Gastrocnemius medialis (tissue), 4 donors: ENCODE results near the gene ZNF565. TPM values are rescaled to one million over a fixed set of nuclear protein-coding genes. Genes with fewer than 3 reads are reported as not detected.
A peak's percentile ranks its signal among the peaks of the same experiment; 100 is the strongest.

Experiments used
- ATAC-seq, 2 donors: fragments of 150-250 bp; one replicate each; pipeline ENCODE4 v1.9.1; 2016
- DNase-seq, 2 donors: peaks; one replicate each; pipeline ENCODE4 v3.0.0-alpha.2; 2019
- H3K27ac ChIP-seq, 4 donors: fragments of 200-600 bp; sonication (generic); 1 replicate in 1 of 4; 2 replicates in 3 of 4; pipeline ENCODE4 v1.5.1; 2016 to 2018; ENCODE audit warnings: mild to moderate bottlenecking in 2 of 4, moderate library complexity in 1 of 4
- H3K27me3 ChIP-seq, 3 donors: fragments of 200-600 bp; sonication (generic) in 2 of 3; 1 replicate in 1 of 3; 2 replicates in 2 of 3; pipeline versions ENCODE4 v1.5.1 to v1.6.0; 2016 to 2019; ENCODE audit warnings: mild to moderate bottlenecking in 1 of 3, moderate library complexity in 1 of 3
- H3K36me3 ChIP-seq, 2 donors: fragments of 200-600 bp; sonication (generic) in 1 of 2; one replicate each; pipeline ENCODE4 v1.5.1; 2017 to 2018
- H3K4me1 ChIP-seq, 2 donors: fragments of 200-600 bp; sonication (generic) in 1 of 2; one replicate each; pipeline ENCODE4 v1.5.1; 2016 to 2017; ENCODE audit warnings: mild to moderate bottlenecking in 2 of 2
- H3K4me3 ChIP-seq, 4 donors: fragments of 200-600 bp; sonication (generic) in 3 of 4; 1 replicate in 1 of 4; 2 replicates in 3 of 4; pipeline ENCODE4 v1.5.1; 2016 to 2019; ENCODE audit warnings: mild to moderate bottlenecking in 2 of 4
- H3K9me3 ChIP-seq, 3 donors: fragments of 200-600 bp; sonication (generic) in 2 of 3; 1 replicate in 1 of 3; 2 replicates in 2 of 3; pipeline ENCODE4 v1.5.1; 2016 to 2019
- POLR2A ChIP-seq, 2 donors: fragments of 450-650 bp; IDR thresholded peaks; one replicate each; pipeline ENCODE4 v1.6.1; 2017; ENCODE audit warnings: antibody characterized with exemption in 2 of 2, mild to moderate bottlenecking in 2 of 2, moderate library complexity in 2 of 2
- in situ Hi-C, 4 donors: fragments of 200-750 bp; cut with MboI; loops; one replicate each; pipeline versions ENCODE4 v1.15.0 to v1.8.0; 2017; ENCODE audit warnings: low sequenced_read_pairs in 4 of 4
- intact Hi-C: fragments of 100-400 bp; cut with DNase I; formaldehyde crosslinking; loops from one replicate; pipeline ENCODE4 v1.15.1; 2023; ENCODE audit warnings: low total_unique reads
- total RNA-seq, 4 donors: library from RNA; depleted of rRNA; stranded (reverse); fragments of >200 nt; gene quantifications; one replicate each; pipeline versions ENCODE4 v1.1.0 to v1.2.3, GENCODE V29; 2016
- TF ChIP-seq, protein P1 (sequence below), 5 experiments: fragments of 450-650 bp in 3 of 5; fragments of 200-600 bp in 2 of 5; sonication (generic) in 2 of 5; IDR thresholded peaks in 4 of 5; conservative IDR thresholded peaks in 1 of 5; 1 replicate in 4 of 5; 2 replicates in 1 of 5; pipeline ENCODE4 v1.5.1; 2016 to 2019; ENCODE audit warnings: antibody characterized with exemption in 5 of 5, mild to moderate bottlenecking in 3 of 5, moderate library complexity in 3 of 5

The ZNF565 gene
- total RNA-seq, 4 donors from 2014 or later, result 1.7 to 5.3 (median 2.3) TPM

DNA sequence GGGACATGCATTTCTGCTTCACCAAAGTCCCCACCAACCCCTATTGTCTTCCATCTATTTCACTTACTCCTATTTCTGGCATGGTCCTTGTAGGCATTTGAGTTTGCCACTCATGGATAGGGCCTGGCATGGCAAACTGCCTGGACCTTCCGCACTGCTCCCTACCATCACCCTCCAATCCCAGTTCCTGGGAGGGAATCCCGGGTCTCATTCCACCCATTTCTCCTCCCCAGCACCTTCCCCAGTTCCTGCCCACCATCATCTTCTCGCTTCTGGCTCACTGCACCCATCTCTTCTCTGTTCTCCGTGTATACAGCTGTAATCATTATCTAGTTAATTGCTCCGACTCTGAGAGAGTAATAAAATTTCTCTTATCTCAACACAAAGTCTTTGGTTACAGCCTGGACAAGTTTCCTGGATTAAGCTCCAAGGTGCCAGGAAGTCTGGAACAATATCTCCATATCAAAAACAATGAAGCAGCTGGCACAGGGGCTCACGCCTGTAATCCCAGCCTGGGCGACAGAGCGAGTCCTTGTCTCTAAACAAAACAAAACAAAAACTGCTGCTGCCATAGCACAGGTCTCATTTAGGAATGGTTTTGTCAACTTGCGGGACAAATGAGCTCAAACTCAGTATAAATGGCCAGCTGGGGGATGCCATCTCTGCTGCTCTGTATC is 45.2 kb downstream of the ZNF565 start:
- in situ Hi-C loops, result loop anchor here in 3 of 4 donors (5.0 kb wide), 2 partner anchors 37 to 42 kb away; no protein-coding TSS in a partner anchor
- TF ChIP-seq POLR2A (IDR thresholded peaks at IDR 0.05), result no peak
- TF ChIP-seq, protein P1, sequence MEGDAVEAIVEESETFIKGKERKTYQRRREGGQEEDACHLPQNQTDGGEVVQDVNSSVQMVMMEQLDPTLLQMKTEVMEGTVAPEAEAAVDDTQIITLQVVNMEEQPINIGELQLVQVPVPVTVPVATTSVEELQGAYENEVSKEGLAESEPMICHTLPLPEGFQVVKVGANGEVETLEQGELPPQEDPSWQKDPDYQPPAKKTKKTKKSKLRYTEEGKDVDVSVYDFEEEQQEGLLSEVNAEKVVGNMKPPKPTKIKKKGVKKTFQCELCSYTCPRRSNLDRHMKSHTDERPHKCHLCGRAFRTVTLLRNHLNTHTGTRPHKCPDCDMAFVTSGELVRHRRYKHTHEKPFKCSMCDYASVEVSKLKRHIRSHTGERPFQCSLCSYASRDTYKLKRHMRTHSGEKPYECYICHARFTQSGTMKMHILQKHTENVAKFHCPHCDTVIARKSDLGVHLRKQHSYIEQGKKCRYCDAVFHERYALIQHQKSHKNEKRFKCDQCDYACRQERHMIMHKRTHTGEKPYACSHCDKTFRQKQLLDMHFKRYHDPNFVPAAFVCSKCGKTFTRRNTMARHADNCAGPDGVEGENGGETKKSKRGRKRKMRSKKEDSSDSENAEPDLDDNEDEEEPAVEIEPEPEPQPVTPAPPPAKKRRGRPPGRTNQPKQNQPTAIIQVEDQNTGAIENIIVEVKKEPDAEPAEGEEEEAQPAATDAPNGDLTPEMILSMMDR (IDR thresholded peaks at IDR 0.05 in 4 of 5, conservative IDR thresholded peaks at IDR 0.05 in 1 of 5), result no peak

DNA sequence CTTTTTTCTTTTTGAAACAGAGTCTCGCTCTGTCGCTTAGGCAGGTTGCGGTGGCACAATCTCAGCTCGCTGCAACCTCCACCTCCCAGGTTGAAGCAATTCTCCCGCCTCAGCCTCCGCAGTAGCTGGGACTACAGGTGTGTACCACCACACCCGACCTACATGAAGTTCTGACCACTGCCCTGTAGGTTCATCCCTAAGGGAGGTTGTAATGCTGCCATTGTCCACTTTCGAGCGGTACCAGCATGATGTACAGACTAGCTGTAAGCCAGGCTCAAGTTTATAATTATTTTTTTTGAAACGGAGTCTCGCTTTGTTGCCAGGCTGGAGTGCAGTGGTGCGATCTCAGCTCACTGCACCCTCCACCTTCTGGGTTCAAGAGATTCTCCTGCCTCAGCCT is 50.7 kb downstream of the ZNF565 start:
- no peaks in the 10 kb centered on the region for H3K27me3 ChIP-seq
- H3K36me3 ChIP-seq, result no peaks in the 10 kb centered on the region
- DNase-seq (no peak), ATAC-seq (no peak)
- TF ChIP-seq POLR2A (IDR thresholded peaks at IDR 0.05), result no peak
- TF ChIP-seq, protein P1 (IDR thresholded peaks at IDR 0.05 in 4 of 5, conservative IDR thresholded peaks at IDR 0.05 in 1 of 5), result no peak
- in situ Hi-C loops, result no loop called here
- H3K9me3 ChIP-seq, result no peaks in the 10 kb centered on the region
- no peak overlapping the region for H3K4me3 ChIP-seq
- intact Hi-C loops, result no loop called here
- H3K4me1 ChIP-seq, result no peaks in the 10 kb centered on the region
- no peak overlapping the region for H3K27ac ChIP-seq

More for the DNA sequence above, 45.2 kb downstream of the ZNF565 start:
- DNase-seq (peak in 1 of 2 donors; percentile 34), ATAC-seq (peak; percentile 29 to 41)
- Histone ChIP-seq H3K4me3 (no peak overlapping the region), H3K9me3 (no peaks in the 10 kb centered on the region), H3K4me1 (peaks cover 10 to 13% of the 10 kb centered on the region in 2 donors), H3K36me3 (no peaks in the 10 kb centered on the region), H3K27me3 (no peaks in the 10 kb centered on the region), H3K27ac (peak overlapping the region; percentile 57 to 84 (median 72))
- intact Hi-C loops, result loop anchor here (1.0 kb wide), 1 partner anchor 109 kb away; no protein-coding TSS in a partner anchor

DNA sequence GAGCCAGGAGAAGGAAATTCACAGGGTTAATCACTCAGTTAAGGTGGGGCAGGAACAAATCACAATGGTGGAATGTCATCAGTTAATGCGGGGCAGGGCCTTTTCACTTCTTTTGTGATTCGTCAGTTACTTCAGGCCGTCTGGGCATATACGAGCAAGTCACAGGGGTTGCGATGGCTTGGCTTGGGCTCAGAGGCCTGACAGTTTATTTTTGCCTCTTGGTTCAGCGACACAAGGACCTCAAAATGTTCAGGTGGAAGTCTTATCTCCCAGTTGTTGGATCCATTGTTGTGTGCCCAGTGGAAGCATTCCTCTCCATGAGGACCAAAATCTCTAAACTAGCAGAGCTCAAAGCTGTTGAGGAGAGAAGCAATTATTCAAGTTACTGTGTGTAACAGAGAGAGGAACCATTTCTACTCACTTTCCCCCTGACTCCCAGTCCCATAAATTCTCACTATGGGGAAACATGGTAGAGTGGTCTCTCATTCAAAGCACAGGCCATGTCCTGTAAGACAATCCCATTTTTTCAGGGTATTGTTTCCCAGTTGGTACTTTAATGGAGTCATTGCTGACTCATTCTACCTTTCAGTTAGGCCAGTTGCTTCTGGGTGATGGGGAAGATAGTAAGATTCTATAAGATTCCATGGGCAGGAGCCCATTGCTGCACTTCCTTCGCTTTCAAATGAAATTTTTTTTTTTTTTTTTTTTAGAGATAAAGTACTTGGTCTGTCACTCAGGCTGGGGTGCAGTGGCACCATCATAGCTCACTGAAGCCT is 53.5 kb downstream of the ZNF565 start:
- no peak overlapping the region for H3K4me3 ChIP-seq
- H3K27ac ChIP-seq, result no peak overlapping the region

DNA sequence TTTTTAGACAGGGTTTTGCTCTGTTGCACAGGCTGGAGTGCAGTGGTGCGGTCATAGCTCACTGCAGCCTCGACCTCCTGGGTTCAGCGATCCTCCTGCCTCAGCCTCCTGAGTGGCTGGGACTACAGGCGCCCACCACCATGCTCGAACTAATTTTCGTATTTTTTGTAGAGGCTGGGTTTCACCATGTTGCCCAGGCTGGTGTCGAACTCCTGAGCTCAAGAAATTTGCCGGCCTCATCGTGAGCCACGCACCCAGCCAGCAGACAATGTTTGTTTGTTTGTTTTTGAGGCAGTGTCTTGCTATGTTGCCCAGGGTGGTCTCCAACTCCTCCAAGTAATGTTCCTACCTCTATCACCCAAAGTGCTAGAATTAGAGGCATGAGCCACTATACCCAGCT is 61.3 kb downstream of the ZNF565 start:
- Histone ChIP-seq H3K27ac (peak overlapping the region; percentile 97 to 100 (median 100)), H3K4me3 (peak overlapping the region; percentile 80 to 90 (median 90)), H3K9me3 (no peaks in the 10 kb centered on the region), H3K4me1 (peaks cover 24 to 29% of the 10 kb centered on the region in 2 donors), H3K27me3 (no peaks in the 10 kb centered on the region), H3K36me3 (peaks cover 0 to 24% of the 10 kb centered on the region in 2 donors)
- TF ChIP-seq POLR2A (IDR thresholded peaks at IDR 0.05), result no peak
- TF ChIP-seq, protein P1 (IDR thresholded peaks at IDR 0.05 in 4 of 5, conservative IDR thresholded peaks at IDR 0.05 in 1 of 5), result no peak
- intact Hi-C loops (loop anchor here (5.0 to 10.0 kb wide), 3 partner anchors 36 to 396 kb away; partner anchors contain the start of genes HSPB6, PROSER3, TBCB and ZNF146), in situ Hi-C loops (no loop called here)
- no peak for ATAC-seq
- DNase-seq, result no peak

More for the DNA sequence above, 53.5 kb downstream of the ZNF565 start:
- no peak for TF ChIP-seq POLR2A (IDR thresholded peaks at IDR 0.05)
- TF ChIP-seq, protein P1 (IDR thresholded peaks at IDR 0.05 in 4 of 5, conservative IDR thresholded peaks at IDR 0.05 in 1 of 5), result no peak
- Histone ChIP-seq H3K27me3 (no peaks in the 10 kb centered on the region), H3K9me3 (no peaks in the 10 kb centered on the region), H3K36me3 (no peaks in the 10 kb centered on the region), H3K4me1 (no peaks in the 10 kb centered on the region)
- DNase-seq (no peak), ATAC-seq (no peak)
- in situ Hi-C loops (no loop called here), intact Hi-C loops (no loop called here)
